HT-29 (cell line): ENCODE data around the gene HAGHL. TPM values are rescaled to one million over a fixed set of nuclear protein-coding genes. Genes with fewer than 3 reads are reported as not detected.
"Not testable (repeated sequence)": the region's sequence is repeated elsewhere in the genome, so short reads cannot be mapped to it uniquely, and the experiment has no call there.

Experiments used
- DNase-seq: peaks from one replicate; pipeline ENCODE4 v3.0.0-alpha.2; 2015; ENCODE audit warnings: low spot score
- small RNA-seq: library from RNA; depleted of rRNA; stranded (forward); fragments of <200 nt; gene quantifications from one replicate; pipeline ENCODE3, GENCODE V24; 2014
- total RNA-seq: library from RNA; depleted of rRNA; stranded (reverse); fragments of >200 nt; shearing (Covaris generic); gene quantifications from 2 replicates; pipeline ENCODE4 v1.2.3, GENCODE V29; 2014; rRNA removed

HAGHL gene
- total RNA-seq, 1 experiment from 2014 or later: 80.8 TPM

DNA sequence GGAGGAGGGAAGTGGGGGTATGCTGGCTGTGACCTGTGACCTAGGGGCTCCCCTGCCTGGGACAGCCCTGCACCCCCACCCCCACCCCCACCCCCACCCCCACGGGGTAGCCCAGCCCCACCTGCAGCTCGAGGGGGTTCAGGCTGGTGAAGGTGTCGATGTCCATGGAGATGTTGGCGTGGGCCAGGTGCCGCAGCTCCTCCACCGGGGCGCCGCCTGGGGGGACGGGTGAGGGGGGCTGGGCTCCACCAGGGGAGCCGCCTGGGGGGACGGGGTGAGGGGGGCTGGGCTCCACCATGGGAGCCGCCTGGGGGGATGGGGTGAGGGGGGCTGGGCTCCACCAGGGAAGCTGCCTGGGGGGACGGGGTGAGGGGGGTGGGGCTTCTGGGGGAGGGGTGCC is 43.5 kb downstream of the HAGHL start:
- no peak for DNase-seq

DNA sequence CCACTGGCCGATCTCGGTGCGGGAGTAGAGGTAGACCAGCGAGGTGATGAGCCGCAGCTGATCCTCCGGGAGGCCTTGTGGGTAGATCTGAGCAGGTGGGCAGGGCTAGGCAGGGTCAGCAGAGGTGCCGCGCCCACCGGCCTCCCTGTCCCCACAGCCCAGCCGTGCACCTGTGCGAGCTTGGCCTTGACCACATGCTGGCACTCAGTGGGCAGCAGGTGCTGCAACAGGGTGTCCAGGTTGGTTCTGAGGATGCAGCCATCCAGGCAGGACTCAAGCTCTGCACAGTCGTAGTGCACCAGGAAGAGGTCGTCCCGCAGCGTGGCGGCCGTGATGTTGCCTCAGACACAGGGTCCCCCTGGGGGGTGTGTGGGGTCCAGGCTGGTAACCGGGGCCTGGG is 46.1 kb downstream of the HAGHL start:
- DNase-seq: no peak

DNA sequence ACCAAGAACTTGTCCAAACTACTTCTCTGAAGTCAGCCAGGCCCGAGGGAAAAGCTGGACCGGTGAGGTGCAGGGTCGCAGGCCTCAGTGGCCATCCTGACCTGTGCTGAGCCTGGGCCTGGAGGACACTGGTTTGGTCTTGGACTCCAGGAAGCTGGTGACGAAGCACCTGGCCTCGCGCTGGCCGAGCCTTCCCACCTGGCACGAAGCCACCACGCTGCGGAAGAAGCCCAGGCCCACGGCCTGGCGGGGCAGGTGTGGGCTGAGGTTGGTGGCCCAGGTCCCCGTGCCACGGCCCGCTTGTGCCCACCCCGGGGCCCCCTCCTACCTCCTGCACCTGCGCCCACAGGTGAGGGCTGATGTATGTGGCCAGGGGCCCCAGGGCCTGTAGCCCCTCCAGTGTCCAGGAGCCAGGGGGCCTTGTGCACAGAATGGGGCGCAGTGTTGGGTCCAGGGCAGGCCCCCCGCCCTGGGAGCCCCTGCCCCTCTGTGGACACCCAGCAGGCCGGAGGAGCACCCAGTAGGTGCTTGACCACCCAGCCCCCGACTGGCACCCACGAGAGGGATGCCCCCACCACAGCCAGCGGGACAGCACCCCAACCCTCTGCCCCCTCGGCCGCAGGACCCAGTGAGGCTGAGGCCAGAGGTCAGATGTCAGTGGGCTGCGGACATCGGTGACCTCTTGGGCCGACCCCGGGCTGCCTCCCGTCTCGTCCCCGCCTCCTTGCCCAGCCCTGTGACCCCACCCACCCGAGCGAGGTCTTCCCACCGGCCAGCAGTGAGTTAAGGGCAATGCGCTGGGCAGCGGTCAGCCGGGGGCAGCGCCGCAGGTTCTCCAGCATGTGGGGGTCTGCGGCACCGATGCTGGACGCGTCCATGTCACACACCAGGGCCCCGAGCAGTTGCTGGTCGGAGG is 47.4 kb downstream of the HAGHL start:
- no peak for DNase-seq

DNA sequence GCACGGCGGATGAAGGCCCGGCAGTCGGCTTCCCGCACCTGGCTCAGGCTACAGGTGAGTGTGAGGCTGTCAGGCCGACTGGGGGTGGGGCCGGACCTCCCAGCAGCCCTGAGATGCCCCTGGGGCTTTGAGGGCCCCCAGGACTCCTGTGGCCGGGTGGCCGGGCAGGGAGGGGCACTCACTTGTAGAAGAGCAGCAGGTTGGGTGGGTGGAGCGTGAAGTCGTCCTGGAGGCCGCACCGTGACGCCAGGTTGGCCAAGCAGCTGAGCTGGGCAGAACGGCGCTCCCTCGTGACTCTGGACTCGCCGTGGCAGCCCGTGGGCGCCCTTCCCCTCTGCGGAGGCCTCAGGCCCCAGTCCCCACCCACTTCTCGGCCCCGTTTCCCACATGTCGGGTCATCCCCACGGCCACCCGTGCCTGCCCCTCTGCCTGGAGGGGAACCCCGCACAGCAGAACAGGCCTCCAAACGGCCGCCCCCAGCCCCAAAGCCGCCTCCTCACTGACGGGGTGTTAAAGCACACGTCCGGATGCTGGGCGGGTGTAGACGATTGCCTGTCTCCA is 48.4 kb downstream of the HAGHL start:
- DNase-seq: no peak

DNA sequence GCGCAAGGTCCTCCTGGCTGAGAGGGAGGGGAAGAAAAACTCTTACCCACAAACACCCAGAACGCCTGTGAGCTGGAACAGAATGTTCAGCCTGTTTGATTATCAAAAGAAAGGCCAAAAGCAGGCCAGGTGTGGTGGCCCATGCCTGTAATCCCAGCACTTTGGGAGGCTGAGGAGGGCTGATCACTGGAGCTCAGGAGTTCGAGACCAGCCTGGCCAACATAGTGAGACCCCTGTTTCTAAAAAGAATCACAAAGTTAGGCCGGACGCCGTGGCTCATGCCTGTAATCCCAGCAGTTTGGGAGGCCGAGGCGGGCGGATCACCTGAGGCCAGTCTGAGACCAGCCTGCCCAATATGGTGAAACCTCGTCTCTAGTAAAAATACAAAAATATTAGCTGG is 49.4 kb downstream of the HAGHL start:
- not testable (repeated sequence) for DNase-seq

DNA sequence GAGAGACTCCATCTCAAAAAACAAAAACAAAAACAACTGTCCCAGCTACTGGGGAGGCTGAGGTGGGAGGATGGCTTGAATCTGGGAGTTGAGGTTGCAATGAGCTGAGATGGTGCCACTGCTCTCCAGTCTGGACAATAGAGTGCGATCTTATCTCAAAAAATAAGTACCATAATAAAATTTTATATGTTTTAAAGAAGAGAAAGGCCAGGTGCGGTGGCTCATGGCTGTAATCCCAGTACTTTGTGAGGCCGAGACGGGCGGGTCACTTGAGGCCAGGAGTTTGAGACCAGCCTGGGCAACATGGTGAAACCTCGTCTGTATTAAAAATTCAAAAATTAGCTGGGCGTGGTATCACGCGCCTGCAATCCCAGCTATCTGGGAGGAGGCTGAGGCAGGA is 49.9 kb downstream of the HAGHL start:
- no peak for DNase-seq

DNA sequence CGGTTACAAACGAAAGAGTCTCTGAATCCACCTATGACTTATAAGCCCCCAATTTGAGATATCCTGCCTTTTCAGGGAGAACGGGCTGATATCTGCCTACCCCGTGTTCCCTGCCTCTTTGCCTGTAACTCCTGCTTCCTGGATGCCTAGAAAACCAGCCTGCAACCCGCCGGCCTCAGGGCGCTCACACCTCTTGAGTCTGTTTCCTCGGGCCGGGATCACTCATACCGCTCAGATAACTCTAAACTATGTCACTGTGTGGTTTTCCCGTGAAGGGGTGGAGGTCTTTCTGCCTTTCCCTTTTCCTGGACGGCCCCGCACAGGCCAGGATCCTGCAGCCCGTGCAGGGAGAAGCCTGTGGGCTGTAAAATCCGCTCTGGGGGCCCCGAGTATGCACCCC is 50.9 kb downstream of the HAGHL start:
- DNase-seq: no peak

DNA sequence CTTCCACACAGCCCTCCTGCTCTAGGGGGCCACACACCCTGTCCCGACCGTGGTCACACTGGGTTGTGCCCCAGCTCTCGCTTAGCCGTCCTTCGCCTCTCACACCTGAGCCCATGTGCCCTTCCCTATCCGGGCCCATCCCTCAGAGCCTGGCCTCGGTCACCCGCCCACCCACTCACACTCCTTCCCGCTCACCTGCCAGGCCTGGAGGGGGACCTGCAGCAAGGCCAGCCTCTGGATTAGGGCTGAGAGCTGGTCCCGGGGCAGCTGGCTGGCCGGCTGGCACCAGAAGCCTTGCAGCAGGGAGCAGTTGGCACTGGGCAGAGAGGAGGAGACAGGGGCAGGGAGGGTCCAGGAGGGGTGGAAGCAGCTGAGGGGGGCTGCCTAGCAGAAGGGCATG is 51.5 kb downstream of the HAGHL start:
- no peak for DNase-seq

DNA sequence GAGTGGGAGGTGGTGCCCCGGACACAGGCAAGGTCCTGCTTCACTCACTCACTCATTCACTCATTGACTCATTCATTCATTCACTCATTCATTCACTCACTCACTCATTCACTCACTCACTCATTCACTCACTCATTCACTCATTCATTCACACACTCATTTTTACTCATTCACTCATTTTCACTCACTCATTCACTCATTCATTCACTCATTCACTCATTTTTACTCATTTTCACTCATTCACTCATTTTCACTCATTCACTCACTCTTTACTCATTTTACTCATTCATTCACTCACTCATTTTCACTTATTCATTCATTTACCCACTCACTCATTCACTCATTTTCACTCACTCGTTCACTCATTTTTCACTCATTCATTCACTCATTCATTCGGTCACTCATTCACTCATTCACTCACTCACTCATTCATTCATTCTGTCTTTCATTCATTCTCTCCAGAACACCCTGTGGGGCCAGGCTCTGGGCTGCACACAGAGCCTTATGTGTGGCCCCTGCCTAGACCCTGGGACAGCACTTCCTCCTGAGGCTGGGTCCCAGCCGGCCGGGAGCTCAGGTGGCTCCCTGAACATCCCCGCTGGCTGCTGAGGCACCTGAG is 52.1 kb downstream of the HAGHL start:
- DNase-seq: no peak

Small RNA genes within 50 kb of the gene (small RNA-seq; reads per million reads assigned to genes)
- gene MIR662: not detected

Other genes starting within 250 kb of the HAGHL start
- gene CAPN15, start 199.4 kb upstream of the HAGHL start, total RNA-seq: 161 and 180 TPM in 2 replicates
- 0.08 TPM in 1 of 2 replicates, not detected in the other for gene PRR35, start 166.7 kb upstream of the HAGHL start, total RNA-seq
- gene NHLRC4, start 160.1 kb upstream of the HAGHL start, total RNA-seq: 0.05 and 0.13 TPM in 2 replicates
- 99.5 and 103 TPM in 2 replicates for gene PIGQ, start 157.1 kb upstream of the HAGHL start, total RNA-seq
- 54.2 and 58.2 TPM in 2 replicates for gene RAB40C, start 137.0 kb upstream of the HAGHL start, total RNA-seq
- 0.74 and 1.1 TPM in 2 replicates for gene WFIKKN1, start 96.1 kb upstream of the HAGHL start, total RNA-seq
- gene METTL26, start 90.8 kb upstream of the HAGHL start, total RNA-seq: 278 and 290 TPM in 2 replicates
- 198 and 209 TPM in 2 replicates for gene MCRIP2, start 85.3 kb upstream of the HAGHL start, total RNA-seq
- gene WDR90, start 77.7 kb upstream of the HAGHL start, total RNA-seq: 162 and 168 TPM in 2 replicates
- 209 and 211 TPM in 2 replicates for gene RHOT2, start 59.0 kb upstream of the HAGHL start, total RNA-seq
- gene RHBDL1, start 51.4 kb upstream of the HAGHL start, total RNA-seq: 7.8 and 8.2 TPM in 2 replicates
- 258 and 295 TPM in 2 replicates for gene STUB1, start 46.7 kb upstream of the HAGHL start, total RNA-seq
- 154 and 176 TPM in 2 replicates for gene JMJD8, start 42.8 kb upstream of the HAGHL start, total RNA-seq
- gene WDR24, start 36.7 kb upstream of the HAGHL start, total RNA-seq: 5.9 and 6.2 TPM in 2 replicates
- gene FBXL16, start 21.3 kb upstream of the HAGHL start, total RNA-seq: 0.29 and 1.5 TPM in 2 replicates
- 82.2 and 108 TPM in 2 replicates for gene METRN, start 12.0 kb upstream of the HAGHL start, total RNA-seq
- 123 and 151 TPM in 2 replicates for gene ANTKMT, start 6.0 kb upstream of the HAGHL start, total RNA-seq
- gene CCDC78, start 663 bp upstream of the HAGHL start, total RNA-seq: 22.9 and 30.6 TPM in 2 replicates
- 68.4 and 80.0 TPM in 2 replicates for gene CIAO3, start 13.9 kb downstream of the HAGHL start, total RNA-seq
- gene MSLN, start 33.6 kb downstream of the HAGHL start, total RNA-seq: 3.9 and 8.3 TPM in 2 replicates
- 147 and 148 TPM in 2 replicates for gene RPUSD1, start 61.3 kb downstream of the HAGHL start, total RNA-seq
- 121 and 145 TPM in 2 replicates for gene CHTF18, start 61.5 kb downstream of the HAGHL start, total RNA-seq
- not detected in 2 replicates for gene GNG13, start 73.6 kb downstream of the HAGHL start, total RNA-seq
- 2.1 and 5.2 TPM in 2 replicates for gene LMF1, start 243.9 kb downstream of the HAGHL start, total RNA-seq